ENCODE measurements around the gene PPP3R2.

PPP3R2 gene

GRCh38 chr9:101594796-101595195 is at the start of gene PPP3R2:
PPP3R2 (minus strand) TSS chr9:101594969; CDS start chr9:101594921, 48 bp downstream.
- Histone ChIP-seq H3K36me3 (ENCODE audit: control insufficient read depth, insufficient read depth, low read length) (no peaks in the 10 kb centered on the region), H3K27me3 (ENCODE audit: control insufficient read depth, insufficient read depth, low read length) (no peaks in the 10 kb centered on the region), H3K9ac (ENCODE audit: low read length) (no peak within 1 kb of the TSS), H3K4me1 (ENCODE audit: control insufficient read depth, insufficient read depth, low read length) (no peaks in the 10 kb centered on the region), H3K9me3 (ENCODE audit: control insufficient read depth, low read length) (no peaks in the 10 kb centered on the region), H3K4me3 (ENCODE audit: low read length) (no peak within 1 kb of the TSS)

- H3K36me3 ChIP-seq (ENCODE audit: control insufficient read depth, insufficient read depth, low read length): no peaks in the 10 kb centered on the region
- no peaks in the 10 kb centered on the region for H3K4me1 ChIP-seq (ENCODE audit: control insufficient read depth, insufficient read depth, low read length)
- H3K9me3 ChIP-seq (ENCODE audit: control insufficient read depth, low read length): no peaks in the 10 kb centered on the region
- H3K4me3 ChIP-seq (ENCODE audit: low read length): no peak overlapping the region
- no peaks in the 10 kb centered on the region for H3K27me3 ChIP-seq (ENCODE audit: control insufficient read depth, insufficient read depth, low read length)
- H3K9ac ChIP-seq (ENCODE audit: low read length): no peak overlapping the region
Measured at GRCh38 chr9:101639785-101640665, 45.3 kb upstream of the PPP3R2 start.

- Histone ChIP-seq H3K27me3 (ENCODE audit: control insufficient read depth, insufficient read depth, low read length) (no peaks in the 10 kb centered on the region), H3K36me3 (ENCODE audit: control insufficient read depth, insufficient read depth, low read length) (no peaks in the 10 kb centered on the region), H3K9ac (ENCODE audit: low read length) (no peak overlapping the region), H3K9me3 (ENCODE audit: control insufficient read depth, low read length) (no peaks in the 10 kb centered on the region), H3K4me3 (ENCODE audit: low read length) (no peak overlapping the region), H3K4me1 (ENCODE audit: control insufficient read depth, insufficient read depth, low read length) (no peaks in the 10 kb centered on the region)
Measured at GRCh38 chr9:101639311-101639710, 44.5 kb upstream of the PPP3R2 start.

GRCh38 chr9:101636247-101636646 is 41.5 kb upstream of the PPP3R2 start:
- H3K27me3 ChIP-seq (ENCODE audit: control insufficient read depth, insufficient read depth, low read length): no peaks in the 10 kb centered on the region
- H3K36me3 ChIP-seq (ENCODE audit: control insufficient read depth, insufficient read depth, low read length): no peaks in the 10 kb centered on the region
- H3K4me1 ChIP-seq (ENCODE audit: control insufficient read depth, insufficient read depth, low read length): no peaks in the 10 kb centered on the region
- no peak overlapping the region for H3K4me3 ChIP-seq (ENCODE audit: low read length)
- H3K9ac ChIP-seq (ENCODE audit: low read length): no peak overlapping the region
- H3K9me3 ChIP-seq (ENCODE audit: control insufficient read depth, low read length): no peaks in the 10 kb centered on the region

- Histone ChIP-seq H3K36me3 (ENCODE audit: control insufficient read depth, insufficient read depth, low read length) (no peaks in the 10 kb centered on the region), H3K9ac (ENCODE audit: low read length) (no peak overlapping the region), H3K9me3 (ENCODE audit: control insufficient read depth, low read length) (no peaks in the 10 kb centered on the region), H3K27me3 (ENCODE audit: control insufficient read depth, insufficient read depth, low read length) (no peaks in the 10 kb centered on the region), H3K4me3 (ENCODE audit: low read length) (no peak overlapping the region), H3K4me1 (ENCODE audit: control insufficient read depth, insufficient read depth, low read length) (no peaks in the 10 kb centered on the region)
Measured at GRCh38 chr9:101635473-101635872, 40.7 kb upstream of the PPP3R2 start.

GRCh38 chr9:101634741-101635409 is 40.1 kb upstream of the PPP3R2 start:
- Histone ChIP-seq H3K36me3 (ENCODE audit: control insufficient read depth, insufficient read depth, low read length) (no peaks in the 10 kb centered on the region), H3K9me3 (ENCODE audit: control insufficient read depth, low read length) (no peaks in the 10 kb centered on the region), H3K9ac (ENCODE audit: low read length) (no peak overlapping the region), H3K4me1 (ENCODE audit: control insufficient read depth, insufficient read depth, low read length) (no peaks in the 10 kb centered on the region), H3K27me3 (ENCODE audit: control insufficient read depth, insufficient read depth, low read length) (no peaks in the 10 kb centered on the region), H3K4me3 (ENCODE audit: low read length) (no peak overlapping the region)

- H3K4me1 ChIP-seq (ENCODE audit: control insufficient read depth, insufficient read depth, low read length): no peaks in the 10 kb centered on the region
- H3K27me3 ChIP-seq (ENCODE audit: control insufficient read depth, insufficient read depth, low read length): no peaks in the 10 kb centered on the region
- H3K9me3 ChIP-seq (ENCODE audit: control insufficient read depth, low read length): no peaks in the 10 kb centered on the region
- H3K9ac ChIP-seq (ENCODE audit: low read length): no peak overlapping the region
- H3K4me3 ChIP-seq (ENCODE audit: low read length): no peak overlapping the region
- H3K36me3 ChIP-seq (ENCODE audit: control insufficient read depth, insufficient read depth, low read length): no peaks in the 10 kb centered on the region
Measured at GRCh38 chr9:101632611-101633010, 37.8 kb upstream of the PPP3R2 start.

- Histone ChIP-seq H3K27me3 (ENCODE audit: control insufficient read depth, insufficient read depth, low read length) (no peaks in the 10 kb centered on the region), H3K36me3 (ENCODE audit: control insufficient read depth, insufficient read depth, low read length) (no peaks in the 10 kb centered on the region), H3K9ac (ENCODE audit: low read length) (no peak overlapping the region), H3K4me1 (ENCODE audit: control insufficient read depth, insufficient read depth, low read length) (no peaks in the 10 kb centered on the region), H3K9me3 (ENCODE audit: control insufficient read depth, low read length) (no peaks in the 10 kb centered on the region), H3K4me3 (ENCODE audit: low read length) (no peak overlapping the region)
Measured at GRCh38 chr9:101631892-101632291, 37.1 kb upstream of the PPP3R2 start.

- Histone ChIP-seq H3K4me1 (ENCODE audit: control insufficient read depth, insufficient read depth, low read length) (no peaks in the 10 kb centered on the region), H3K9ac (ENCODE audit: low read length) (no peak overlapping the region), H3K36me3 (ENCODE audit: control insufficient read depth, insufficient read depth, low read length) (no peaks in the 10 kb centered on the region), H3K27me3 (ENCODE audit: control insufficient read depth, insufficient read depth, low read length) (no peaks in the 10 kb centered on the region), H3K4me3 (ENCODE audit: low read length) (no peak overlapping the region), H3K9me3 (ENCODE audit: control insufficient read depth, low read length) (no peaks in the 10 kb centered on the region)
Measured at GRCh38 chr9:101629636-101630035, 34.9 kb upstream of the PPP3R2 start.

- Histone ChIP-seq H3K4me1 (ENCODE audit: control insufficient read depth, insufficient read depth, low read length) (no peaks in the 10 kb centered on the region), H3K27me3 (ENCODE audit: control insufficient read depth, insufficient read depth, low read length) (no peaks in the 10 kb centered on the region), H3K4me3 (ENCODE audit: low read length) (no peak overlapping the region), H3K36me3 (ENCODE audit: control insufficient read depth, insufficient read depth, low read length) (no peaks in the 10 kb centered on the region), H3K9me3 (ENCODE audit: control insufficient read depth, low read length) (no peaks in the 10 kb centered on the region), H3K9ac (ENCODE audit: low read length) (no peak overlapping the region)
Measured at GRCh38 chr9:101628173-101628572, 33.4 kb upstream of the PPP3R2 start.

- Histone ChIP-seq H3K9me3 (ENCODE audit: control insufficient read depth, low read length) (no peaks in the 10 kb centered on the region), H3K4me1 (ENCODE audit: control insufficient read depth, insufficient read depth, low read length) (no peaks in the 10 kb centered on the region), H3K36me3 (ENCODE audit: control insufficient read depth, insufficient read depth, low read length) (no peaks in the 10 kb centered on the region), H3K4me3 (ENCODE audit: low read length) (no peak overlapping the region), H3K27me3 (ENCODE audit: control insufficient read depth, insufficient read depth, low read length) (no peaks in the 10 kb centered on the region), H3K9ac (ENCODE audit: low read length) (no peak overlapping the region)
Measured at GRCh38 chr9:101626295-101626694, 31.5 kb upstream of the PPP3R2 start.

- H3K27me3 ChIP-seq (ENCODE audit: control insufficient read depth, insufficient read depth, low read length): no peaks in the 10 kb centered on the region
- H3K36me3 ChIP-seq (ENCODE audit: control insufficient read depth, insufficient read depth, low read length): no peaks in the 10 kb centered on the region
- no peaks in the 10 kb centered on the region for H3K4me1 ChIP-seq (ENCODE audit: control insufficient read depth, insufficient read depth, low read length)
- H3K9me3 ChIP-seq (ENCODE audit: control insufficient read depth, low read length): no peaks in the 10 kb centered on the region
- H3K4me3 ChIP-seq (ENCODE audit: low read length): no peak overlapping the region
- no peak overlapping the region for H3K9ac ChIP-seq (ENCODE audit: low read length)
Measured at GRCh38 chr9:101625876-101626275, 31.1 kb upstream of the PPP3R2 start.

All from mucosa of stomach (tissue), 1 donor.